Stimulated activated CD4-positive, alpha-beta T cell treated with anti-CD3 and anti-CD28 coated beads, TNF-alpha, amount 100 ng/mL, for 4 hours (primary cell): Measurements from ENCODE around the gene LMO1.
A peak's percentile ranks its signal among the peaks of the same experiment; 100 is the strongest.

Experiments
- DNase-seq, 3 experiments: peaks; one replicate each; pipeline ENCODE4 v3.0.0-alpha.2; 2020; ENCODE audit warnings: low read depth in 3 of 3

Gene LMO1

GRCh38 chr11:8225589-8226036, 38.1 kb downstream of the LMO1 start:
- DNase-seq = peak; percentile 35 to 57 (median 43)

DNA sequence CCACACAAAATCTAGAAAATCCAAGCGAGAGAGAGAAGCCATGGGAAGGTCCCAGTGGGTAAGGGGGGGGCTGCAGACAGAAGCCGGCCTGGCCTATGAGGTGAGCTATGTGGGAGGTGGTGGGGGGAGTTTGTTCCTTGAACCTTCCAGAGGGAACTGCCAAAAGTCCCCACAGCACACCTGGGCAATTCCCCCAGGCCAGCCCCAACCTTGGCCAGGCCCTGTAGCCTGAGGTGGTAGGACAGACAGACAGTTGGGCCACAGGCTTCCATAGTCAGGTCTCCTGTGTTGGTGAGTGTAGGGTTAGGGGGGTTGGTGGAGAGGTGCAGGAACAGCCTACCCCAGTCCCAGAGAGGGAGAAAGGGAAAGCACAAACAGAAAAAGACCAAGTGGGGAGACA, 39.0 kb downstream of the LMO1 start:
- no peak for DNase-seq

DNA sequence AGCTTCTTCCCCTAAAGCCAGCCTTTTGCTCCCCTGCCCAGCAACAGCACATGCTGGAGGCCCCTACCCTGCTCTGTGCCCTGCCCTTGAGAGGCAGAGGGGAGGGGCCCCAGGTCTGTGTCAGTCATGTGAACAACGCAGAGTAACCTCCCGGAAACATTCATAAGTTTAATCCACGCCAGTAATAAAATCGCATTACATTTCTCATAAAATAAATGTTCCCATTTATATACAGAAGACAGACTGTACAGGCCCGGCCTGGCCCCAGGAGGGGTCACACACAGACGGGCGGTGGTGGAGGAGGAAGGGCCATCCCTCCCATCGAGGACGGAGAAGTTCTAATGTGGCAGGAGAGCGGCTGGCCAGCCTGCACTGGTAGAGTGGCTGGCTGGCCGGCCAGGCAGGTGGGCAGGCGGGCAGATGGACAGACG, 39.5 kb downstream of the LMO1 start:
- no peak for DNase-seq

GRCh38 chr11:8223513-8223900, 40.2 kb downstream of the LMO1 start:
- no peak for DNase-seq

DNA sequence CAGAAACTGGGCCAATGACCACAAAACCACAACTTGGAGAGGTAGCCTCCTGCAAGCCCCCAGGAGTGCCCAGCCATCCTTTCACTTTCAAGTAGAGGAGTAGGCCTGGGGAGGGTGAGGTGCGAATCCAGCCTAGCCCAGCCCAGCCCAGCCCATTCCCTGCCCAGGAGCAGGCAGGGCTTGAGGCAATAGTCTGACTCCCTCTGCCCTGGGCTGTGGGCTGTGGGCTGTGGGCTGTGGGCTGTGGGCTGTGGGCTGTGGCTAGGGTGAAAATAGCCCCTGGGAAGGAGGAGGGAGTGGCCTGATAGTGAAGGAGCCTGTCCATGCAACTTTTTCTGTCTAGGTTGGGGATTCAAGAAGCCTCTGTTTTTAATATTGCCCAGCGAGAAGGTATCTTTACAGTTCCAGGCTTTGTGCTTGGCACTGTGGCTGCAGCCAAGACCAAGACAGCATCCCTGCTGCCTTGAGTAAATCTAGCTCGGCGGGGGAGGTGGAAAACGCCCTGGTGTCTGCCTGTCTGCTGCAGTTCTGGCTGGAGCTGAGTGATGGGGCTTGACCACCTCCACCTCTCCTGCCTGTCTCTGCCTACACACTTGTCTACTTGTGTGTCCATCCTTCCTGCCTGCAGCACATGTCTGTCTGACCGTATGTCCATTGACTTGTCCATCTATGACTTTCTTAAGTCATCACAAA, 40.7 kb downstream of the LMO1 start:
- no peak for DNase-seq

DNA sequence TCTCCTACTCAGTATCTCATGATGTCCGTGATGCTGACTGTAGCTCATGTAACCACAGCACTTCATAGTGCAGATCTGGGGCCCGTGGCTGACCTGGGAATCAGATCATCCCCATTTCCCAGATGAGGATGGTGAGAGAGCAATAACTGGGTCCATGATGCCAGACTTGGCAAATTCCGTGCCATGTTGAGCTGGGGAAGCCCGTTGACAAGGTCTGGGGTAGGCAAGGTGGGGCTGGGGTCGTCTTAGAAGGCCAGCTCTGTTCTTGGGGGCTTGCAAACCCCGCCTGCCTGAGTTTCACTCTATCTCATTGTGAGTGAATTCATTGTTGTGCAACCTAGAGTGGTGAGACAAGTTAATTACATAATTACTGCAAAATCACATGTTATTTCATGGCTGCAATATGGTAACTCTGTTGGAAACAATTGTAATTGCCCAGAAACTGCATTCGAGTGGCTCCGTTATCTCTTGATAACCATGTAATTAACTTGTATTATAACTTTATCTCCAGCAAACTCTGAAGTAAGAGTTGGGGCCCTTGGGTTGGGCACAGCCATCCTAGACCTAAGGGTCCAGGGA, 41.7 kb downstream of the LMO1 start:
- no peak for DNase-seq

GRCh38 chr11:8221046-8221723, 42.5 kb downstream of the LMO1 start:
- no peak for DNase-seq

- no peak for DNase-seq
Measured at GRCh38 chr11:8220261-8221045, 43.2 kb downstream of the LMO1 start.

GRCh38 chr11:8219257-8220021, 44.2 kb downstream of the LMO1 start:
- DNase-seq = no peak

DNA sequence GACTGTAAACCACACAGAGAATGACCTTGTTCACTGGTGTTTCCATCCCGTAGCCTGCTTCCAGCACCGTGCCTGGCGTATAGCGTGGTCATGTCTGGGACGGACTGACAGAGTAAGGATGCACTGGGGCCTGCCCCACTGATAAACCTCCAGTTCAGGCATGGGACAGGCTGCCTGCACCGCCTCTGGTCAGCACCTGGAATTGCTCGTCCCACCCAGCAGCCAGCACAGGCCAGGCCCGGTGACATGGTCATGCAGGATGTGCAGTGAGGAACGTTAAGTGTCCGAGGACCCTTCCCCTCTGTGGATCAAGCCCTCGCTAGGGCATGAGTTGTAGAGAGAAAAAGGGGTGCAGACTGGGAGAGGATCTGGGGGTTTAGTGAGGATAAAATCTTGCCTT, 44.8 kb downstream of the LMO1 start:
- no peak for DNase-seq

GRCh38 chr11:8218409-8218808, 45.3 kb downstream of the LMO1 start:
- DNase-seq = no peak

- no peak for DNase-seq
Measured at GRCh38 chr11:8217926-8218325, 45.8 kb downstream of the LMO1 start.

GRCh38 chr11:8217136-8217535, 46.5 kb downstream of the LMO1 start:
- no peak for DNase-seq

GRCh38 chr11:8213376-8213775, 50.3 kb downstream of the LMO1 start:
- no peak for DNase-seq

DNA sequence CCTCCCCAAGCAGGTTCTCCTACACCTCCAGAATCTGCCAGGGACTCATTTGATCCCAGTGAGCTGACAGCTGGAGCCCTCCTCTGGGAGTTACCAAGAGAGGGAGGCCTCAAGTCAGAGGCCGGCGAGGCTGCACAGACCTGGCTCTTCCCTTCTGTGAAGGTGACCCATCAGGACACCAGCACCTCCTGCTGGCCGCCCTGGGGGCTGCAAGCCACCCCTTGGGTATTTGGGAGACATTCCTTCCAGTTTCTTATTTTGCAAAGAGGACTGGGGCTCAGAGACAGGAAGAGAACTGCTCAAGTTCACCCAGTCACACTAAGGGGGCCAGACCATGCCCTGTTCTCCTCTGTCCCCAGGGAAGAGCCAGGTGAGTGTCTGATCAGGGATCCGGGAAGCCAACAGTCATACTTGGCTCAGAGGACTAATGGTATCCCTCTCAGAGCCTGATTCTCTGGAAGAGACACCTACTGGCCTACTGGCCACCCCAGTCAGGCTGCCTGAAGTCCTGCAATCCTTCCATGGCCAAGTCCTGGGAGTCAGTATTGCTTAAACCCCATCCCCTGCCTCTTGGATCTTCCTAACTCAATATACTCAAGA, 54.4 kb downstream of the LMO1 start:
- no peak for DNase-seq

DNA sequence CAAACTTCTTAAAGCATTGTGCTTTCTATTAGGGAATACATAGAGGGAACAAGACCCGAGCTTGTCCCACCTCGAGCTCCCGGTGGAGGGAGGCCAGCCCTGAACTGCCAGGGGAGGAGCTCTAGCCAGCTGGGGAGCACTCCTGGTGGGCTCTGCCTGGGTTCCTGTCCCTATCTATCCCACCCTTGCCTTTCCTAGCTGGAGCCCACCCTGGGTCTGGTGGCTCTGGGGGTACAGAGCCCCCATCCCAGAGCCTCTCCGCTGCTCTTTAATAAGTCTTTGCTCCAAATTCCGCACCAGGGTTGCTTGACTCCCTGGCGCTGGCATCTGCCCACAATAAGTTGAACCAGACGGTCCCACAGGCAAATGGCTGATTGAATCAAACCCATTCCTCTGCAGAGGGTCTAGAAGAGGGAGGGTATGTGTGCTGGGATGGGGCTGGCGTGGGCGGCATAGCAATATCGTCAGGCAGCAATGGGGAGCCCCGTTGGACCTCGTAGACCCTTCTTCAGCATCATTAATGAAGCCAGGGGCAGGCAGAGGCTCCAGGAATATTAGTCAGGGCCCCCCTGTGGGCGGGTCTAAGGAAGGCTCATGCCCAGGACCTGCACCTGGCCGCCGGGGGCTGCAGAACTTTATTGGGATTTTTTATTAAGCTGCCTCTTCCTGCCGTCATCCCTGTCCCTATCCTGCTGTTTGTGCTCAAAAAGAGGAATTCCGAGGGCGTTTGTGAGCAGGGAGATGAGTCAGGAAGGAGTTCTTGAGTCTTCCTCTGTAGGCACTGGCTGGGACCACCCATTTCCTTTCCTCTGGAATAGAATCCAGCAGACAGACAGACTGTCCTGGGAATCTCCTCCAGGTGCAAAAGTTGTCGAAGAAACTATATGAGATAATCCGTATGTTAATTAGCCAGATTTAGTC, 56.3 kb downstream of the LMO1 start:
- DNase-seq = no peak

- no peak for DNase-seq
Measured at GRCh38 chr11:8206251-8207079, 57.2 kb downstream of the LMO1 start.

DNA sequence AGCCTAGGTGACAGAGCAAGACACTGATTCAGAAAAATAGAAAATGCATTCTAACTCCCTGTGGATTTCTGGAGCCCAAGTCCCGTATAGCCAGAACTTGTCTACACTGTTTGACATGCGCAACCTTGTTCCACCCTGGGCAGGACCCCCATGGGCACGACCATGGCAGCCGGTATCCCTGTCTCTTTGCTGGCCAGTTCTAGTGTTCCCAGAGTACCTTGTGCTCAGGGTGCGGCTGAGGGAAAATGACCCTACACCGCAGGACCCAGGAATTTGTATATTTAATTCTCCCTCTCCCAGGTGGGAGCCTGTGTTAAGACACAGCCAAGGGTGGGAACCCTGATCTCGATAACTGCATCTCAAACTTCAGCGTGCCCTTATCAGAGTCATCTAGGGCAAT, 58.1 kb downstream of the LMO1 start:
- DNase-seq = no peak

DNA sequence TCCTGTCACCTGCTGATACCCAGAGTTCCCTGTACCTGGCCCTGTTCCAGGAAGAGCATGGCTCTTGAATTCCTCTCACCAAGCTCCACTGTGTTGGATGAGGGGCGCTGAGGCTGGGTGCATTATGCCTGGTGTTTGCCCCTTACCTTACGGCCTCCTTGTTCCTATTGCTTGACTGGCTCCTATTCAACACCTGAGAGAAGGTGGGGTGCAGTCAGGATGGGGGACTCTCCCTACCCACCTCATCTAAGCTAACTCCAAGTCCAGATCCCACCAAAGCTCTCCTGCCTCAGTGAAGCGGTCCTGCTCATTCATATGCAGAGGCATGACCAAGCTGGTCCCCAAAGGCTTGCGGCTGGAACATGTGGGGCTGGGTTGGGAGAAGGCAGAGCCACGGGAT, 59.1 kb downstream of the LMO1 start:
- no peak for DNase-seq
